Right renal cortex interstitium (tissue), 3 donors: Measurements from ENCODE around the gene NSMF. TPM values are rescaled to one million over a fixed set of nuclear protein-coding genes. Genes with fewer than 3 reads are reported as not detected.

Experiments
- DNase-seq, 3 donors: peaks; one replicate each; pipeline ENCODE4 v3.0.0-alpha.2; 2013; ENCODE audit warnings: low read depth in 3 of 3, low spot score in 2 of 3
- polyA plus RNA-seq, 3 donors: library from polyadenylated mRNA; unstranded; fragments of 120-200 nt; gene quantifications; one replicate each; pipeline ENCODE4 v1.2.1, GENCODE V29; 2013; ENCODE audit not compliant: insufficient read length in 3 of 3

The NSMF gene
- polyA plus RNA-seq, 3 donors: 51.0 to 58.8 (median 57.3) TPM

- DNase-seq: no peak
Observed at GRCh38 chr9:137398561-137399468, 60.3 kb downstream of the NSMF start.

GRCh38 chr9:137397675-137398423, 61.3 kb downstream of the NSMF start:
- DNase-seq: no peak

Other genes starting within 250 kb of the NSMF start
- 1 to 10 TPM; 5.1 to 7.2 (median 5.2) TPM for gene RNF208, start 237.1 kb downstream of the NSMF start, polyA plus RNA-seq
- gene CYSRT1, start 234.2 kb downstream of the NSMF start, polyA plus RNA-seq: 1 to 10 TPM; 3.1 to 6.6 (median 5.6) TPM
- 1 to 10 TPM; 3.0 to 8.0 (median 4.6) TPM for gene RNF224, start 231.8 kb downstream of the NSMF start, polyA plus RNA-seq
- gene SLC34A3, start 228.4 kb downstream of the NSMF start, polyA plus RNA-seq: 1 to 10 TPM; 2.8 to 6.0 (median 5.2) TPM
- gene TUBB4B, start 218.0 kb downstream of the NSMF start, polyA plus RNA-seq: 100 to 1,000 TPM; 332 to 418 (median 352) TPM
- gene STPG3, start 208.0 kb downstream of the NSMF start, polyA plus RNA-seq: 1 to 10 TPM in 2 of 3 donors, under 1 TPM in 1; 0.75 to 1.6 (median 1.1) TPM
- gene NELFB, start 204.0 kb downstream of the NSMF start, polyA plus RNA-seq: 10 to 100 TPM; 45.5 to 54.0 (median 51.3) TPM
- 1 to 10 TPM; 3.7 to 4.3 (median 4.2) TPM for gene TOR4A, start 181.6 kb downstream of the NSMF start, polyA plus RNA-seq
- 1 to 10 TPM; 5.3 to 7.5 (median 6.4) TPM for gene NRARP, start 157.1 kb downstream of the NSMF start, polyA plus RNA-seq
- gene EXD3, start 36.2 kb downstream of the NSMF start, polyA plus RNA-seq: 1 to 10 TPM; 8.7 to 9.2 (median 8.9) TPM
- 1 to 10 TPM; 3.9 to 4.9 (median 4.8) TPM for gene NOXA1, start 35.9 kb downstream of the NSMF start, polyA plus RNA-seq
- under 1 TPM; 0.19 to 0.34 (median 0.25) TPM for gene ENTPD8, start 18.0 kb downstream of the NSMF start, polyA plus RNA-seq
- gene PNPLA7, start 91.1 kb upstream of the NSMF start, polyA plus RNA-seq: 1 to 10 TPM in 2 of 3 donors, under 1 TPM in 1; 0.88 to 2.3 (median 1.1) TPM
- 10 to 100 TPM; 10.6 to 16.4 (median 14.7) TPM for gene MRPL41, start 92.5 kb upstream of the NSMF start, polyA plus RNA-seq
- gene DPH7, start 119.6 kb upstream of the NSMF start, polyA plus RNA-seq: 10 to 100 TPM; 33.1 to 38.3 (median 35.5) TPM
- 10 to 100 TPM; 17.1 to 19.4 (median 18.8) TPM for gene ZMYND19, start 131.2 kb upstream of the NSMF start, polyA plus RNA-seq
- gene ARRDC1, start 146.4 kb upstream of the NSMF start, polyA plus RNA-seq: 10 to 100 TPM; 25.0 to 28.0 (median 26.4) TPM
- gene EHMT1, start 159.7 kb upstream of the NSMF start, polyA plus RNA-seq: 10 to 100 TPM; 68.5 to 72.0 (median 70.1) TPM